ENCODE measurements around the gene CFAP126.

Gene CFAP126

GRCh38 chr1:161342177-161342576 is 25.5 kb downstream of the CFAP126 start:
- H3K4me1 ChIP-seq (ENCODE audit: control insufficient read depth, insufficient read depth, low read length): no peaks in the 10 kb centered on the region
- H3K9me3 ChIP-seq (ENCODE audit: control insufficient read depth, insufficient read depth, low read depth, low read length): no peaks in the 10 kb centered on the region
- H3K4me3 ChIP-seq (ENCODE audit: low read depth, low read length): no peak overlapping the region
- peaks cover 32 to 77% of the 10 kb centered on the region in 2 experiments for H3K36me3 ChIP-seq (ENCODE audit: control insufficient read depth in 2 of 2, insufficient read depth in 1 of 2, low read length in 2 of 2)
- POLR2A ChIA-PET: no interaction called here
- no peak overlapping the region for H3K27ac ChIP-seq (ENCODE audit: extremely low read depth, low read depth, low read length)
- TF ChIP-seq KLF7 (tag by site-specific recombination; IDR thresholded peaks at IDR 0.05; ENCODE audit: borderline replicate concordance) (no peak), ZNF600 (tag by site-specific recombination; IDR thresholded peaks at IDR 0.05) (no peak), KLF16 (tag by site-specific recombination; IDR thresholded peaks at IDR 0.05) (no peak), ZNF416 (tag by site-specific recombination; IDR thresholded peaks at IDR 0.05) (no peak), ZNF248 (tag by site-specific recombination; IDR thresholded peaks at IDR 0.05) (no peak), ZNF2 (tag by site-specific recombination; IDR thresholded peaks at IDR 0.05) (no peak), ZNF610 (tag by site-specific recombination; IDR thresholded peaks at IDR 0.05; ENCODE audit: borderline replicate concordance) (no peak), ZNF513 (tag by site-specific recombination; IDR thresholded peaks at IDR 0.05) (no peak), ZEB2 (tag by site-specific recombination; IDR thresholded peaks at IDR 0.05) (no peak), TCF7L2 (IDR thresholded peaks at IDR 0.05; ENCODE audit: borderline replicate concordance, low read depth, low read length) (no peak), ZNF140 (tag by site-specific recombination; IDR thresholded peaks at IDR 0.05) (no peak), ZNF677 (tag by site-specific recombination; IDR thresholded peaks at IDR 0.05) (no peak), ZNF518A (tag by site-specific recombination; conservative IDR thresholded peaks at IDR 0.05; ENCODE audit: low read depth) (no peak), ZNF398 (tag by site-specific recombination; IDR thresholded peaks at IDR 0.05) (no peak)
- CTCF ChIA-PET: interaction anchor here (0.5 to 1.3 kb wide), 5 partner anchors 26 to 1054 kb away, joined by 3 to 6 read pairs (median 4); no protein-coding TSS in a partner anchor

- ChIA-PET CTCF (no interaction called here), POLR2A (no interaction called here)
- no peaks in the 10 kb centered on the region for H3K9me3 ChIP-seq (ENCODE audit: control insufficient read depth, insufficient read depth, low read depth, low read length)
- no peak overlapping the region for H3K27ac ChIP-seq (ENCODE audit: extremely low read depth, low read depth, low read length)
- H3K4me1 ChIP-seq (ENCODE audit: control insufficient read depth, insufficient read depth, low read length): no peaks in the 10 kb centered on the region
- peaks cover 73 to 86% of the 10 kb centered on the region in 2 experiments for H3K36me3 ChIP-seq (ENCODE audit: control insufficient read depth in 2 of 2, insufficient read depth in 1 of 2, low read length in 2 of 2)
- H3K4me3 ChIP-seq (ENCODE audit: low read depth, low read length): no peak overlapping the region
- no peak for TF ChIP-seq IKZF3 (tag by site-specific recombination; IDR thresholded peaks at IDR 0.05)
- no peak for TF ChIP-seq GLI4 (tag by site-specific recombination; IDR thresholded peaks at IDR 0.05)
- TF ChIP-seq GLI2 (tag by site-specific recombination; IDR thresholded peaks at IDR 0.05; ENCODE audit: borderline replicate concordance, low read depth): no peak
- TF ChIP-seq ZNF341 (tag by site-specific recombination; IDR thresholded peaks at IDR 0.05; ENCODE audit: low read depth): no peak
- TF ChIP-seq ZBTB49 (tag by site-specific recombination; IDR thresholded peaks at IDR 0.05; ENCODE audit: low read depth): no peak
Measured at GRCh38 chr1:161335796-161336195, 31.9 kb downstream of the CFAP126 start.
